Caco-2 (cell line): ENCODE results near the gene MKRN2OS. TPM values are rescaled to one million over a fixed set of nuclear protein-coding genes. Genes with fewer than 3 reads are reported as not detected.

Experiments used
- BruUV-seq: library from RNA; stranded (reverse); fragments of 400-500 nt; replicated peaks from 2 replicates; lab custom pipeline; 2021; lab: Mats Ljungman, UMichigan
- CTCF ChIA-PET: fragments of 300-600 bp; sonication (Branson Sonifier 250); formaldehyde crosslinking; loops from one replicate; lab custom pipeline; 2022; ENCODE audit warnings: antibody characterized with exemption; lab: Charles Lee
- POLR2A ChIA-PET: fragments of 300-600 bp; sonication (Branson Sonifier 250); formaldehyde crosslinking; loops from one replicate; lab custom pipeline; 2022; ENCODE audit warnings: antibody characterized with exemption; lab: Charles Lee
- DNase-seq, 2 experiments: peaks; one replicate each; pipeline versions ENCODE4 v3.0.0 to v3.0.0-alpha.2; 2020 to 2022
- H3K27me3 ChIP-seq: replicated peaks from 2 replicates; pipeline ENCODE4 v1.6.0; 2011; ENCODE audit warnings: low read length; ENCODE audit not compliant: control insufficient read depth, insufficient read depth
- H3K36me3 ChIP-seq: 2 replicates; pipeline ENCODE4 v1.5.1; 2011; ENCODE audit warnings: low read length; ENCODE audit not compliant: control insufficient read depth, insufficient read depth
- H3K4me1 ChIP-seq: fragments of 250-450 bp; sonication (Bioruptor Pico); 2 replicates; pipeline ENCODE4 v1.5.1; 2020; ENCODE audit warnings: mild to moderate bottlenecking
- H3K4me3 ChIP-seq: 2 replicates; pipeline ENCODE4 v1.5.1; 2011; ENCODE audit warnings: low read depth, mild to moderate bottlenecking, control low read depth, low read length
- H3K9me3 ChIP-seq: fragments of 250-450 bp; sonication (Bioruptor Pico); 2 replicates; pipeline ENCODE4 v1.5.1; 2020; ENCODE audit warnings: mild to moderate bottlenecking, moderate library complexity
- H3K27ac Mint-ChIP-seq: one replicate; pipeline ENCODE4 v1.8.0; 2022; ENCODE audit warnings: mixed read lengths; ENCODE audit not compliant: unreplicated experiment
- H3K27me3 Mint-ChIP-seq: one replicate; pipeline ENCODE4 v1.8.0; 2022; ENCODE audit warnings: mixed read lengths; ENCODE audit not compliant: insufficient read depth, unreplicated experiment
- H3K36me3 Mint-ChIP-seq: one replicate; pipeline ENCODE4 v1.8.0; 2022; ENCODE audit warnings: mild to moderate bottlenecking, mixed read lengths; ENCODE audit not compliant: insufficient read depth, unreplicated experiment
- H3K4me1 Mint-ChIP-seq: one replicate; pipeline ENCODE4 v1.8.0; 2022; ENCODE audit warnings: low read depth, mixed read lengths; ENCODE audit not compliant: unreplicated experiment
- H3K4me3 Mint-ChIP-seq: one replicate; pipeline ENCODE4 v1.8.0; 2022; ENCODE audit warnings: mild to moderate bottlenecking, moderate library complexity, mixed read lengths; ENCODE audit not compliant: unreplicated experiment
- H3K9me3 Mint-ChIP-seq: one replicate; pipeline ENCODE4 v1.8.0; 2022; ENCODE audit warnings: mixed read lengths; ENCODE audit not compliant: unreplicated experiment
- intact Hi-C: fragments of 100-400 bp; cut with micrococcal nuclease; formaldehyde crosslinking; loops from one replicate; pipeline ENCODE4 v1.10.0; 2022; ENCODE audit not compliant: unreplicated experiment
- total RNA-seq: library from RNA; stranded (reverse); gene quantifications from 2 replicates; pipeline ENCODE4 v1.2.3, GENCODE V29; 2022
- TF ChIP-seq, protein P1 (sequence below), 2 experiments: fragments of 200-600 bp in 1 of 2; IDR thresholded peaks; 1 replicate in 1 of 2; 2 replicates in 1 of 2; pipeline versions ENCODE4 v1.5.1 to v1.8.0; 2011 to 2022; ENCODE audit warnings: antibody characterized with exemption in 1 of 2, control low read depth in 1 of 2, inconsistent platforms in 1 of 2, low read depth in 1 of 2, low read length in 1 of 2, mild to moderate bottlenecking in 1 of 2, moderate library complexity in 1 of 2; ENCODE audit not compliant: insufficient read depth in 1 of 2, severe bottlenecking in 1 of 2, unreplicated experiment in 1 of 2

Gene MKRN2OS
- total RNA-seq, 1 experiment from 2014 or later = 1.6 TPM

GRCh38 chr3:12584083-12584482 lies 38.8 kb upstream of the MKRN2OS start:
- Histone ChIP-seq H3K36me3 (peaks cover 6% of the 10 kb centered on the region), H3K4me1 (no peaks in the 10 kb centered on the region), H3K27me3 (no peaks in the 10 kb centered on the region), H3K9me3 (no peaks in the 10 kb centered on the region), H3K4me3 (no peak overlapping the region)
- H3K4me3 Mint-ChIP-seq = no peak overlapping the region
- TF ChIP-seq, protein P1, sequence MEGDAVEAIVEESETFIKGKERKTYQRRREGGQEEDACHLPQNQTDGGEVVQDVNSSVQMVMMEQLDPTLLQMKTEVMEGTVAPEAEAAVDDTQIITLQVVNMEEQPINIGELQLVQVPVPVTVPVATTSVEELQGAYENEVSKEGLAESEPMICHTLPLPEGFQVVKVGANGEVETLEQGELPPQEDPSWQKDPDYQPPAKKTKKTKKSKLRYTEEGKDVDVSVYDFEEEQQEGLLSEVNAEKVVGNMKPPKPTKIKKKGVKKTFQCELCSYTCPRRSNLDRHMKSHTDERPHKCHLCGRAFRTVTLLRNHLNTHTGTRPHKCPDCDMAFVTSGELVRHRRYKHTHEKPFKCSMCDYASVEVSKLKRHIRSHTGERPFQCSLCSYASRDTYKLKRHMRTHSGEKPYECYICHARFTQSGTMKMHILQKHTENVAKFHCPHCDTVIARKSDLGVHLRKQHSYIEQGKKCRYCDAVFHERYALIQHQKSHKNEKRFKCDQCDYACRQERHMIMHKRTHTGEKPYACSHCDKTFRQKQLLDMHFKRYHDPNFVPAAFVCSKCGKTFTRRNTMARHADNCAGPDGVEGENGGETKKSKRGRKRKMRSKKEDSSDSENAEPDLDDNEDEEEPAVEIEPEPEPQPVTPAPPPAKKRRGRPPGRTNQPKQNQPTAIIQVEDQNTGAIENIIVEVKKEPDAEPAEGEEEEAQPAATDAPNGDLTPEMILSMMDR (IDR thresholded peaks at IDR 0.05; ENCODE audit: insufficient read depth in 1 of 2, low read depth in 1 of 2, low read length in 1 of 2, severe bottlenecking in 1 of 2, unreplicated experiment in 1 of 2) = no peak
- intact Hi-C loops = no loop called here
- TSS peak; percentile 24 for BruUV-seq
- H3K9me3 Mint-ChIP-seq = no peaks in the 10 kb centered on the region
- no peak overlapping the region for H3K27ac Mint-ChIP-seq
- no peaks in the 10 kb centered on the region for H3K27me3 Mint-ChIP-seq
- H3K36me3 Mint-ChIP-seq = peaks cover 95% of the 10 kb centered on the region
- ChIA-PET CTCF (no interaction called here), POLR2A (no interaction called here)
- DNase-seq = no peak
- H3K4me1 Mint-ChIP-seq = no peaks in the 10 kb centered on the region

DNA sequence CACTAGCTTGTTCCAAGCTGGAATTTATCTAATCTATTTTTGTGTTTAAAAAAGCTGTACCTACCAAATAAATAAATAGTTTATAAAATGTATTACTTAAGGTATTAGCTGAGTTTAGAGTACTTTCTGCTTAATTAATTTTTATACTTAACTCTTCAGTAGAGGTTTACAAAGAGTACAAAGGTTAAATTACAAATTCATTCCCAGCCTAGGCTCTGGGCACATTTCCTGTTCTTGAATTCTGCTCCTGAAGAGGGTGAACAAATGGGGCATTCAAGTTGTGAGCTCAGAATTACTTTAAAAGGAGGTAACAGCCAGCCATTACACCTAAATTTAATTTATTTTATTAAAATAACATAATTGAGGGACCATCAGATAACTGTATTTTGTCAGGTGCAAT lies 38.0 kb upstream of the MKRN2OS start:
- Mint-ChIP-seq H3K27me3 (no peaks in the 10 kb centered on the region), H3K4me3 (no peak overlapping the region), H3K27ac (no peak overlapping the region), H3K36me3 (peaks cover 95% of the 10 kb centered on the region), H3K9me3 (no peaks in the 10 kb centered on the region), H3K4me1 (no peaks in the 10 kb centered on the region)
- CTCF ChIA-PET = no interaction called here
- TF ChIP-seq, protein P1 (IDR thresholded peaks at IDR 0.05; ENCODE audit: insufficient read depth in 1 of 2, low read depth in 1 of 2, low read length in 1 of 2, severe bottlenecking in 1 of 2, unreplicated experiment in 1 of 2) = no peak
- DNase-seq = no peak
- Histone ChIP-seq H3K4me1 (no peaks in the 10 kb centered on the region), H3K36me3 (peaks cover 7% of the 10 kb centered on the region), H3K9me3 (no peaks in the 10 kb centered on the region), H3K4me3 (no peak overlapping the region), H3K27me3 (no peaks in the 10 kb centered on the region)
- no TSS peak for BruUV-seq
- POLR2A ChIA-PET = no interaction called here
- intact Hi-C loops = no loop called here

GRCh38 chr3:12582730-12583129 lies 37.4 kb upstream of the MKRN2OS start:
- Mint-ChIP-seq H3K27ac (no peak overlapping the region), H3K27me3 (no peaks in the 10 kb centered on the region), H3K36me3 (peaks cover 96% of the 10 kb centered on the region), H3K4me3 (no peak overlapping the region), H3K9me3 (no peaks in the 10 kb centered on the region), H3K4me1 (no peaks in the 10 kb centered on the region)
- no peaks in the 10 kb centered on the region for H3K9me3 ChIP-seq
- intact Hi-C loops = no loop called here
- H3K4me3 ChIP-seq = no peak overlapping the region
- BruUV-seq = TSS peak; percentile 16
- DNase-seq = no peak
- POLR2A ChIA-PET = no interaction called here
- H3K4me1 ChIP-seq = no peaks in the 10 kb centered on the region
- peaks cover 7% of the 10 kb centered on the region for H3K36me3 ChIP-seq
- TF ChIP-seq, protein P1 (IDR thresholded peaks at IDR 0.05; ENCODE audit: insufficient read depth in 1 of 2, low read depth in 1 of 2, low read length in 1 of 2, severe bottlenecking in 1 of 2, unreplicated experiment in 1 of 2) = no peak
- CTCF ChIA-PET = interaction anchor here (0.5 kb wide), 1 partner anchor 136 kb away, joined by 4 read pairs; no protein-coding TSS in a partner anchor
- no peaks in the 10 kb centered on the region for H3K27me3 ChIP-seq
